Hepatocyte (in vitro differentiated cells): ENCODE results near the gene SAPCD2. TPM values are rescaled to one million over a fixed set of nuclear protein-coding genes. Genes with fewer than 3 reads are reported as not detected.

Experiments used
- DNase-seq: peaks from one replicate; pipeline ENCODE4 v3.0.0-alpha.2; 2016; ENCODE audit warnings: low spot score
- H2AFZ ChIP-seq: fragments of 200-600 bp; sonication (generic); 2 replicates; pipeline ENCODE4 v1.6.0; 2016; ENCODE audit warnings: antibody characterized with exemption, mild to moderate bottlenecking
- H3K27ac ChIP-seq: fragments of 200-600 bp; sonication (generic); 2 replicates; pipeline ENCODE4 v1.5.1; 2016; ENCODE audit warnings: mild to moderate bottlenecking
- H3K27me3 ChIP-seq: fragments of 200-600 bp; sonication (generic); 2 replicates; pipeline ENCODE4 v1.6.1; 2016
- H3K36me3 ChIP-seq: fragments of 200-600 bp; sonication (generic); replicated peaks from 2 replicates; pipeline ENCODE4 v1.5.1; 2016; ENCODE audit warnings: low read depth; ENCODE audit not compliant: insufficient read depth
- H3K4me1 ChIP-seq: fragments of 200-600 bp; sonication (generic); 2 replicates; pipeline ENCODE4 v1.5.1; 2016; ENCODE audit warnings: mild to moderate bottlenecking, moderate library complexity; ENCODE audit not compliant: insufficient read depth
- H3K4me2 ChIP-seq: fragments of 200-600 bp; sonication (generic); 2 replicates; pipeline ENCODE4 v1.6.0; 2016
- H3K4me3 ChIP-seq: fragments of 200-600 bp; sonication (generic); 2 replicates; pipeline ENCODE4 v1.5.1; 2016; ENCODE audit warnings: mild to moderate bottlenecking
- H3K79me2 ChIP-seq: fragments of 200-600 bp; sonication (generic); 2 replicates; pipeline ENCODE4 v1.6.0; 2017; ENCODE audit warnings: mild to moderate bottlenecking
- H3K9me2 ChIP-seq: fragments of 200-600 bp; sonication (generic); replicated peaks from 2 replicates; pipeline ENCODE4 v1.6.0; 2017; ENCODE audit warnings: mild to moderate bottlenecking; ENCODE audit not compliant: insufficient read depth
- H3K9me3 ChIP-seq: fragments of 200-600 bp; sonication (generic); 2 replicates; pipeline ENCODE4 v1.5.1; 2016; ENCODE audit warnings: low read depth, mild to moderate bottlenecking
- H4K20me1 ChIP-seq: fragments of 200-600 bp; sonication (generic); 2 replicates; pipeline ENCODE4 v1.6.0; 2016; ENCODE audit warnings: mild to moderate bottlenecking; ENCODE audit not compliant: insufficient read depth, poor library complexity, severe bottlenecking
- EZH2 ChIP-seq: fragments of 200-600 bp; sonication (generic); IDR thresholded peaks from 2 replicates; pipeline ENCODE4 v1.6.1; 2016; ENCODE audit warnings: antibody characterized with exemption, mild to moderate bottlenecking, borderline replicate concordance
- EZH2phosphoT487 ChIP-seq: fragments of 200-600 bp; sonication (generic); IDR thresholded peaks from one replicate; pipeline ENCODE4 v1.6.1; 2018; ENCODE audit warnings: antibody characterized with exemption, mild to moderate bottlenecking, low read depth, moderate library complexity; ENCODE audit not compliant: unreplicated experiment, severe bottlenecking
- WGBS: methylation state at CpG from one replicate; pipeline ENCODE4 v1.1.6; 2016; ENCODE audit warnings: low lambda C conversion rate; ENCODE audit errors: missing lambda C conversion rate; 5-methylcytosine and 5-hydroxymethylcytosine counted together
- polyA plus RNA-seq: library from polyadenylated mRNA; unstranded; fragments of >200 nt; fragmentation: Nextera tagmentation; extraction: Ambion mirVana; gene quantifications from 2 replicates; pipeline ENCODE4 v1.2.1, GENCODE V29; 2016
- total RNA-seq: library from RNA; depleted of rRNA; stranded (reverse); fragments of >200 nt; gene quantifications from 2 replicates; pipeline ENCODE4 v1.2.3, GENCODE V29; 2014
- TF ChIP-seq, protein P1 (sequence below): fragments of 200-600 bp; sonication (generic); IDR thresholded peaks from 2 replicates; pipeline ENCODE4 v1.5.1; 2016; ENCODE audit warnings: antibody characterized with exemption, mild to moderate bottlenecking; ENCODE audit not compliant: poor library complexity

SAPCD2 gene
- total and polyA plus RNA-seq, 2 experiments from 2014 or later: 4.8 to 7.5 TPM

DNA sequence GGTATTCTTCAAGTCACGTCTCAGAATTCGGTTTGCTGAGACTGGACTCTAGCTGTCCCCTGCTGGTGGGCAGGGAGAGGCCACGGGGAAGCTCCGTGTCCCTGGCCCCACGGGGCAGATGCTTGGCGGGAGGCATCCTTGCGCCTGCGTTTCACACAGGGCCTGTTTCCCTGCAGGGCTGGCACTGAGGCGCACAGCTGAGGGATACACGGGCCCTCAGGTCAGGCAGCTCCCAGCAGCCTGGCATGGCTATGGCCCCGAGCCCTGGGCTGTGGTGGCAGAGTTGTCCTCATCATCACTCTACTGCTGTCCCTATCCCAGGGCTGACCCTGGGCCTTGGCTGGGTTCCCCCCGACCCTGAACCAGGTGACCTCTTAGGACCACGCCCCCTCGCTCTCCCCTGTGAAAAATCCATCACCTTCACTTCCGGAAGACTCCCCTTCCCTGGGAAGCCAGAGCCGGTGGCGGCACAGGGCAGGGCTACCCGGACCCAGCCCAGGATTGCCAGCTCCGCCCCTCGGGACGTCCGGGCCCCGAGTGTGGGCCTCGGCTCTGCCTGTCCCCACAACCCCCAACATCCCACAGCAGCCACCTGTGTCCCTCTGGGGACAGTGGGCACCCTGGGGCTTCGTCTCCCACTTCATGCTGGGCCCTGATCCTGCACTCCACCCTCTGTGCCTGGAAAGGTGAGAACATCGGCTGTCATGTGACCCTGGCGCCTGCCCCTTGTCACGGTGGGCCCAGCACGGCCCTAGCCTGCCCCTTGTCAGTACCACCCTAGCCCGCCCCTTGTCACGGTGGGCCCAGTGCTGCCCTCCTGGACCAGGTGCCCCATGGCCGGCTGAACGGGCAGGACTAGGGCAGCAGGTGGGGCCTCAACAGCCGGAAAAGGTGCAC, 39.1 kb upstream of the SAPCD2 start:
- Histone ChIP-seq H2AFZ (no peak overlapping the region), H3K27me3 (no peaks in the 10 kb centered on the region), H4K20me1 (no peaks in the 10 kb centered on the region), H3K4me2 (no peak overlapping the region), H3K9me2 (no peaks in the 10 kb centered on the region), H3K4me3 (no peak overlapping the region), H3K36me3 (no peaks in the 10 kb centered on the region), H3K27ac (no peak overlapping the region), H3K9me3 (no peaks in the 10 kb centered on the region), H3K79me2 (peaks cover 3% of the 10 kb centered on the region), H3K4me1 (peaks cover 3% of the 10 kb centered on the region)
- no peak for DNase-seq
- 93% methylated on average over 32 of the region's 34 CpGs for WGBS
- TF ChIP-seq, protein P1, sequence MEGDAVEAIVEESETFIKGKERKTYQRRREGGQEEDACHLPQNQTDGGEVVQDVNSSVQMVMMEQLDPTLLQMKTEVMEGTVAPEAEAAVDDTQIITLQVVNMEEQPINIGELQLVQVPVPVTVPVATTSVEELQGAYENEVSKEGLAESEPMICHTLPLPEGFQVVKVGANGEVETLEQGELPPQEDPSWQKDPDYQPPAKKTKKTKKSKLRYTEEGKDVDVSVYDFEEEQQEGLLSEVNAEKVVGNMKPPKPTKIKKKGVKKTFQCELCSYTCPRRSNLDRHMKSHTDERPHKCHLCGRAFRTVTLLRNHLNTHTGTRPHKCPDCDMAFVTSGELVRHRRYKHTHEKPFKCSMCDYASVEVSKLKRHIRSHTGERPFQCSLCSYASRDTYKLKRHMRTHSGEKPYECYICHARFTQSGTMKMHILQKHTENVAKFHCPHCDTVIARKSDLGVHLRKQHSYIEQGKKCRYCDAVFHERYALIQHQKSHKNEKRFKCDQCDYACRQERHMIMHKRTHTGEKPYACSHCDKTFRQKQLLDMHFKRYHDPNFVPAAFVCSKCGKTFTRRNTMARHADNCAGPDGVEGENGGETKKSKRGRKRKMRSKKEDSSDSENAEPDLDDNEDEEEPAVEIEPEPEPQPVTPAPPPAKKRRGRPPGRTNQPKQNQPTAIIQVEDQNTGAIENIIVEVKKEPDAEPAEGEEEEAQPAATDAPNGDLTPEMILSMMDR: no peak
- TF ChIP-seq EZH2phosphoT487: no peak
- no peak for TF ChIP-seq EZH2

DNA sequence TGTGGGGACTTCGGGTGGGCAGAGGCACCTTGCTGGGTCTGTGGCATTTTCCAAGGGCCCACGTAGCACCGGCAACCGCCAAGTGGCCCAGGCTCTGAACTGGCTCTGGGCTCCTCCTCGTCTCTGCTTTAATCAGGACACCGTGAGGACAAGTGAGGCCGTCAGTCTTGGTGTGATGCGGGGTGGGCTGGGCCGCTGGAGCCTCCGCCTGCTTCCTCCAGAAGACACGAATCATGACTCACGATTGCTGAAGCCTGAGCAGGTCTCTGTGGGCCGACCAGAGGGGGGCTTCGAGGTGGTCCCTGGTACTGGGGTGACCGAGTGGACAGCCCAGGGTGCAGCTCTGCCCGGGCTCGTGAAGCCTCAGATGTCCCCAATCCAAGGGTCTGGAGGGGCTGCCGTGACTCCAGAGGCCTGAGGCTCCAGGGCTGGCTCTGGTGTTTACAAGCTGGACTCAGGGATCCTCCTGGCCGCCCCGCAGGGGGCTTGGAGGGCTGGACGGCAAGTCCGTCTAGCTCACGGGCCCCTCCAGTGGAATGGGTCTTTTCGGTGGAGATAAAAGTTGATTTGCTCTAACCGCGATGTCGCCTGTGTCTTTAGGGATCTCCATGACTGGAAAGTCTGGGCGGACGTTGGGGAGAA, 38.4 kb upstream of the SAPCD2 start:
- Histone ChIP-seq H3K9me2 (no peaks in the 10 kb centered on the region), H4K20me1 (no peaks in the 10 kb centered on the region), H3K4me3 (no peak overlapping the region), H3K4me2 (no peak overlapping the region), H3K79me2 (no peaks in the 10 kb centered on the region), H3K27ac (no peak overlapping the region), H3K27me3 (no peaks in the 10 kb centered on the region), H3K9me3 (no peaks in the 10 kb centered on the region), H3K4me1 (no peaks in the 10 kb centered on the region), H3K36me3 (no peaks in the 10 kb centered on the region), H2AFZ (no peak overlapping the region)
- 90% methylated on average over 29 of the region's 29 CpGs for whole genome bisulfite sequencing
- no peak for TF ChIP-seq EZH2phosphoT487
- TF ChIP-seq, protein P1: no peak
- no peak for TF ChIP-seq EZH2
- no peak for DNase-seq

DNA sequence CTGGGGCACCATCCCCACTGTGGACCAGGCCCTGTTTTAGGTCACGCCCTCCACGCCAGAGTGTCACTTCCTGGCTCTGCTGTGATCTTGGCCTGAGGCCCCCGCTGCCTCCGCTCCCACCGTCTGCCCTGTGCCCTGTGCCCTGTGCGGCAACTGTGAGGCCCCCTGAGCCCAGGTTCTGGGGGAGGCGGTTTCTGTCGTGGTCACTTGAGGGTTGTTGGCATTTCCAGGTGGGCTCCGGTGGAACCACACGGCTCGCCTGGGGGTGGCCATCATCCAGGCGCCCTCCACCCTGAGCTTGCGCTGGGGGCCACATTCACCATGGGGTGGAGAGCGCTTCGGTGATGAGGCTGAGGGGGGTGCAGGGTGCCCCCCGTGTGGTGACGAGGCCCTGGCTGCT, 37.6 kb upstream of the SAPCD2 start:
- Histone ChIP-seq H3K9me3 (no peaks in the 10 kb centered on the region), H3K27ac (no peak overlapping the region), H3K4me3 (no peak overlapping the region), H3K79me2 (no peaks in the 10 kb centered on the region), H3K4me1 (no peaks in the 10 kb centered on the region), H4K20me1 (no peaks in the 10 kb centered on the region), H3K9me2 (no peaks in the 10 kb centered on the region), H3K36me3 (no peaks in the 10 kb centered on the region), H2AFZ (no peak overlapping the region), H3K27me3 (no peaks in the 10 kb centered on the region), H3K4me2 (no peak overlapping the region)
- TF ChIP-seq EZH2phosphoT487: no peak
- TF ChIP-seq EZH2: no peak
- TF ChIP-seq, protein P1: no peak
- WGBS: 100% methylated on average over 14 of the region's 17 CpGs
- DNase-seq: no peak
